ENCODE data around the gene NCSTN. TPM values are rescaled to one million over a fixed set of nuclear protein-coding genes. Genes with fewer than 3 reads are reported as not detected.
"Not testable (repeated sequence)": the region's sequence is repeated elsewhere in the genome, so short reads cannot be mapped to it uniquely, and the experiment has no call there.

NCSTN gene
- total RNA-seq, 1 donor from 2014 or later = 73.3 TPM

DNA sequence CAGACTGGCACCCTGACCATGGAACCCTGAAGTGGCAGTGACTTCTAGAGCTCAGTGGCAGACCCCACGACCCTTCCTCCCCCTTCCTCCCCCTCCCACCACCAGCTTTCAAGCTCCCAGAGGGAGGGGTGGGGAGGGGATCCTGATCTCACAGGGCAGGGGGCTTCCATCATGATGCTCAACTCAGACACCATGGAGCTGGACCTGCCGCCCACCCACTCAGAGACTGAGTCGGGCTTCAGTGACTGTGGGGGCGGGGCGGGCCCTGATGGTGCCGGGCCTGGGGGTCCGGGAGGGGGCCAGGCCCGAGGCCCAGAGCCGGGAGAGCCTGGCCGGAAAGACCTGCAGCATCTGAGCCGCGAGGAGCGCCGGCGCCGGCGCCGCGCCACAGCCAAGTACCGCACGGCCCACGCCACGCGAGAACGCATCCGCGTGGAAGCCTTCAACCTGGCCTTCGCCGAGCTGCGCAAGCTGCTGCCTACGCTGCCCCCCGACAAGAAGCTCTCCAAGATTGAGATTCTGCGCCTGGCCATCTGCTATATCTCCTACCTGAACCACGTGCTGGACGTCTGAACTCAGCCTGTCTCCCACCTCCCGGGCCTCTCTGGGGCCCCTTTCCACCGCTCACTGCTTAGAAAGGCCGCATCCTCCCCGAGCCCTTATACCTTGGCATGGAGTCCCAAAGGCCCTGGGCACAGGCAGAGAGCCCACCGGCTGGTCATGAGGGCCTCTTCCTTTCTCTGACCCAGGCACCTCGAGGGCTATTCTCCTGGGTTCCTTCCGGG, 27.6 kb downstream of the NCSTN start:
- DNase-seq (ENCODE audit: low read depth, low spot score) = no peak

DNA sequence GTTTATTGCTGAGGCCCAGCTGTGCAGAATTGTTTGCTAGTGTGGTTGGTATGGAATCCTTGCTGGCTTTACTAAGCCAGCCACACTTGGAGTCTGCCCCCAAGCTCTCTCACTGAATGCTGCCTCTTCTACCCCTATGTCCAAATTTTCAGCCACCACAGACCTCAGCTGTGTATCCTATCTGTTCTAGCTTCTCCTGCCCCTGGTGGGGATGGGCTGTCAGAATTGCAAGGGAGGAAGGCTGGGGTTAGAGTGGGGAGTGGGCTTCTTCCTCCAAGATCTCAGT, 28.1 kb downstream of the NCSTN start:
- no peak for DNase-seq (ENCODE audit: low read depth, low spot score)

DNA sequence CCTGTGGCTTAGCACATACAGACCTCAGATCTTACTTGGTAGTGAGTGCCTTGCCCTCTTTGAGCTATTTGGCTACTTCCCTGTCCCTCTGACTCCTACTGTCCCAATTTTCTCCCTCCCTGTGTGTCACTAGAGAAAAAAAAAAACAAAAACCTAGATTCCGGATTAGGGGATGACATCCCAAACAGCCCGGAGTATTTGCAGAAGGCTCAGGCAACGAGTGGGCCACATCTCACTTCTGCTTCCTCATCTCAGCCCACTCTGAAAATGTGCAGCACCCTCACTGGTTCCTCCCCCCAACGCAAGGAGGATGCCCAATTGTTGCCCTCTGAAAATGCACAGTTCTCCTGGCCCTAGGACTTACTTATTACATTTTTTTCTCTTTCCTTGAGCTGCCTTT, 28.6 kb downstream of the NCSTN start:
- no peak for DNase-seq (ENCODE audit: low read depth, low spot score)

DNA sequence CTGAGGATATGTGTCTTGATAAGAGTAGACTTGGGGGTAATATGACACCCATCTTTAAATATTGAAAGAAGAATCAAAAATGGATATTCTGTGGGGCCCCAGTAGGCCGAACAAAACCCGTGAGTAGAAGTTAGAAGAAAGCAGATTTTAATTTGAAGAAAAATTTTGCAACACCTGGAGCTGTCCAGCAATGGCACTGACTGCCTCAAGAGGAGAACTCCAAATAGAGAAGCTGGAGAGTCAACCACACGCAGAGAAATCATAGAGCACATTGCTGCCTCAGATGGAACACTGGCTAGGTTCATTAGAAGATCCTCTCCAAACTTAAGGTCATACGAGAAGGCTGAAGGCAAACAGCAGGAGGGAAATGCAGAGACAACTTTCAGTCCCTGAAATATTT, 30.5 kb downstream of the NCSTN start:
- DNase-seq (ENCODE audit: low read depth, low spot score) = no peak

DNA sequence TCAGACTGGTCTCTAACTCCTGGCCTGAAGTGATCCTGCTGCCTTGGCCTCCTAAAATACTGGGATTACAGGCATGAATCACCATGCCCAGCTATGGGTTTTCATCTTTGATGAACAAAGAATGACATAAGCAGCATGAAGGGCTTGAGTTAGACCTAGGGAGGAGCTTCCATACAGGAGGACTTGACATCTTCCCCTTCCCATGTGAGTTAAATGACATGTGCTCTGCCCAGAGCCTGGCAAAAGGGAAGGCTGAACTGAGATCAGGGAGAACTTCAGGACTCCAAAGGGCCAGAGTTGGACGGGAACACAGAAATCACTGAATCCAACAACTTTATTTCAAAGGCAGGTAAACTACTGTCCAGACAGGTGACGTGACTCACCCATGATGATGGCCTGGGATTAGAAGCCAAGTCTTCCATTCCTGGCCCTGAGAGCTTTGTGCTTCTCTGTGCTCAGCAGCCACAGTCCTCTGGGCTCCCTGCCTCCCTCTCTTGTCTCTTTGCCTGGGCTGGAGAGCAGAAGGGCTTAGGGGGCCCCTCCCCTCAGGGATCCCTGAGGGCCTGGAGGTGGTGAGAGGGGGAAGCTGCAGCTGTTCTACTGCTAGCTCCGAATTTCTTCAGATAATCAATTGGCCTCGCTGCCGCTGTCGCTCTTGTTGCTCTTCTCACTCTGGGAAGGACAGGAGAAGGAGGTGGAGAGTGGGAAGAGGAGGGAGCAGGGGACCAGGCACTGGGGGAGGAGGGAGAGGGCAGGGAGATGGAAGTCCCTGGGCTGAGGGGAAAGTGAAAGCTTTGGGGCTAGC, 31.3 kb downstream of the NCSTN start:
- no peak for DNase-seq (ENCODE audit: low read depth, low spot score)

DNA sequence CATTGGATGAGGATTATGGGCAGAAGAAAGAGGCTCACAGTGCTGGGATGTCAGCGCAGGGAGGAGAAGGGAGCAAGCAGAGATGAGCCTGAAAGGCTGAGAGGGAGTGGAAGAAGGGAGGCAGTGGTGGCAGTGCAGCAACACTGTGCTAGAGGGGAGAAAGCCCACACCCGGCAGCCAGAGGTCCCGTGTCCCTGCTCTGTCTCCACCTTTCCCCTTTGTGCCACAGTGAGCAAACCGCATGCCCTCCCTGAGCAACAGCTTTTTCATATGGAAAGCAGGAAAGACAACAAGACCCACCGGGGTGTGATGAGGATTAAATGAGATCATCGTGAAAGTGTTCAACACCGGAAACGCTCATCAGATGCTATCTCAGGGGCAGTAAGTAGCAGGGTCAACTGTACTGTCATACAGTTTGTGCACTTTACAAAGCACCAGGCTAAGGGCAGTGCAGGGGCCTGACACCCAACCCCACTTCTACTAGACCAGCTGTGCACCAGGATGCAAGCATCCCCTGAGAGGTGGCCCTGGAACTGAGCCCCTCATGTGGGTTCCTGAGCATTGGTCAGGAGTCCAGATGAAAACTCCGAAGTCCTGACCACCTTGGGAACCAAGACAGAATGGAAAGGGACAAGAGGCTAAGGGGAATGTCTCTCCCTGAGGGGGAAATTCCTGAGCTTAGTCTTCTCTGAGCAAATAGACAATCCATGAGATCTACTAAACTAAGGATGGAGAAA, 32.8 kb downstream of the NCSTN start:
- DNase-seq (ENCODE audit: low read depth, low spot score) = no peak

DNA sequence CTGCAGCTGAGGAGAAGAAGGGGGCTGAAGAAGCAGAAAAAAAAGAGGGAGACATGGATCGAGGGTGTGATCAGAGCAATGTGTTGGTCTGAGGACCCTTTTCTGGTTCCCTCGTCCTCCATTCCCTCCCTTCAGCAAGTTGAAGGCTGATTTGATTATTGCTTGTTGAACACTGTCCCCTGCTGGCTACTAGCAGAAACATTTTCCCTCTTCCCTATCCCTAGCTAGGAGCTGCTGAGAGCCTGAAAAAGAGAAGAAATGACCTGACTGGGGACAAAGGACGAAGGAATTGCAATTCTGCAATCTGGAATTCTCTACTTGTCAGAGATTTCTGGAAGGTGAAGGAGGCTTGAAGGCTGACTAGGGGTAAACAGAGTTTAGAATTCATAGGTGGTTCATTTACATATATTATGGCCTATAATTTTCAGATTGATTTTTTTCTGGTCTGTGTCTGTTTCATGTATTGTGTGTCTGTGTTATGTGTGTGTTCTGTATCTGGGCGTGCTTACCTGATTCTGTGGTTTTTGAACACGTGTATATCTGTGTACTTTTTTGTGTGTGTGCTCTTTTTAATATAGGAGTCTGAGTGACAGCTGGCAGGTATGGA, 33.4 kb downstream of the NCSTN start:
- DNase-seq (ENCODE audit: low read depth, low spot score) = peak; percentile 24

DNA sequence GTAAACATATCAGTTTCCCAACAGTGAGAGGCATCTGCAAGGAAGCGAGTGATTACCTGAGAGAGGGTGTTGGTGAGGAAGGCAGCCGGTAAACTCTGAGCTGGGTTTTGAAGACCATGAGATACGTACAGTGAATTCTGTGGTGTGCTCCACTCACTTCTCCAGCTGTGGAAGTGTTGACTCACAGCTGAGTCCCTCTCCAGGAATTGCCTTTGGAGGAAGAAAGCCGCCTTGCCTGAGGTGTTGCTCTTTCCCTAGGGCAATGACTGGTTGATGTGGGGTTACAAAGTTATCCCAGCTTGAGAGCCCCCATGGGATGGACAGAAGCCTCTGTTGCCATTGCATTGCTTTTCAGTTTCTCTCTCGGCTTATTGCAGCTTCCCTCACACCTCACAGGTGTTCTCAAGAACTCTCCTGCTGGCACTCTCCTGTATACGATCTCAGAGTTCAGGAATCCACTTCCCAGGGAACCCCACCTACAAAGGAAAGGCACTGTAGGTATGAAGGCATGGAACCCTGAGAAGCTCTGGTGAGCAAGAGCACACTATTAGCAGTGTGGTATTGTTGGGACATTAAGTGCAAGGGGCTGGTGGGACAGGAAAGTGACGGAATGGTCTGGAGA, 34.5 kb downstream of the NCSTN start:
- no peak for DNase-seq (ENCODE audit: low read depth, low spot score)

DNA sequence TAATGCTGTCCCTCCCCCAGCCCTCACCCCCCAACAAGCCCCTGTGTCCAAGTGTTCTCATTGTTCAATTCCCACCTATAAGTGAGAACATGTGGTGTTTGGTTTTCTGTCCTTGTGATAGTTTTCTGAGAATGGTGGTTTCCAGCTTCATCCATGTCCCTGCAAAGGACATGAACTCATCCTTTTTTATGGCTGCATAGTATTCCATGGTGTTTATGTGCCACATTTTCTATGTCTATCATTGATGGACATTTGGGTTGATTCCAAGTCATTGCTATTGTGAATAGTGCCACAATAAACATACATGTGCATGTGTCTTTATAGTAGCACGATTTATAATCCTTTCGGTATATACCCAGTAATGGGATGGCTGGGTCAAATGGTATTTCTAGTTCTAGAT, 41.6 kb downstream of the NCSTN start:
- not testable (repeated sequence) for DNase-seq (ENCODE audit: low read depth, low spot score)

DNA sequence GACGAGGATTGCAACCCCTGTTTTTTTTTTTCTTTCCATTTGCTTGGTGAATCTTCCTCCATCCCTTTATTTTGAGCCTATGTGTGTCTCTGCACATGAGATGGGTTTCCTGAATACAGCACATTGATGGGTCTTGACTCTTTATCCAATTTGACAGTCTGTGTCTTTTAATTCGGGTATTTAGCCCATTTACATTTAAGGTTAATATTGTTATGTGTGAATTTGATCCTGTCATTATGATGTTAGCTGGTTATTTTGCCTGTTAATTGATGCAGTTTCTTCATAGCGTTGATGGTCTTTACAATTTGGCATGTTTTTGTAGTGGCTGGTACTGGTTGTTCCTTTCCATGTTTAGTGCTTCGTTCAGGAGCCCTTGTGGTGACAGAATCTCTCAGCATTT, 45.2 kb downstream of the NCSTN start:
- DNase-seq (ENCODE audit: low read depth, low spot score) = not testable (repeated sequence)

DNA sequence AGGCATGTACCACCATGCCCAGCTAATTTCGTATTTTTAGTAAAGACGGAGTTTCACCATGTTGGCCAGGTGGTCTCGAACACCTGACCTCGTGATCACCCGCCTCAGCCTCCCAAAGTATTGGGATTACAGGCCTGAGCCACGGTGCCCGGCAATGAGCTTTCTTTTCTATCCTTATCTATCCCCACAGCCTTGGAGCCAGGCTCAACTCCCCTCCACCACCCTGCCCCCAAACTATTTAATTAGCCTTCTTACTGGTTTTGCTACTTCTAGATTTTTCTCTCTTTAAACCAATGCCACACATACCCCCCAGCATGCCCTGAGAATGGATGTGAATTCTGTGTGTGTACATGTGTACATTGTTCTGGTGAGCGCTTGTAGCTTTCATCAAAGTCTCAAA, 51.5 kb downstream of the NCSTN start:
- DNase-seq (ENCODE audit: low read depth, low spot score) = no peak

DNA sequence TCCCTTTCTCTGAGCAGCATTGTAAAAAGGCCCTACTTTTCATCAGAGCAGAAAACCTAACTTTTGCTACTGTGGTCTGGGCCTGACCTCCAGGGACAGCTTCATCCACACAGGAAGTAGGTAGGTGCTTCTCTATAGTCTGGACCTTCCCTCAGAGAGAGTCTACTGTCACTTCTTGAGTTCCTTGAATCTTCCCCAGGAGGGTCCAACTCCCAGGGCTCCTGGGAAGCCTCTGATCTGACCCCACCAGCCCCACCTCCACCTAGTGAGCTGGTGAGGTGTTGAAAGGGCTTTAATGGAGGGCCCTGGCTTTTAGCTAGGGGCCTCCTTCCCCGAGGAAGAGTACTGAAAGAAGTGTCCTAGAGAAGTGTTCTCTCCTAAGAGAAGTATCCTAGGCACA, 54.5 kb downstream of the NCSTN start:
- no peak for DNase-seq (ENCODE audit: low read depth, low spot score)

DNA sequence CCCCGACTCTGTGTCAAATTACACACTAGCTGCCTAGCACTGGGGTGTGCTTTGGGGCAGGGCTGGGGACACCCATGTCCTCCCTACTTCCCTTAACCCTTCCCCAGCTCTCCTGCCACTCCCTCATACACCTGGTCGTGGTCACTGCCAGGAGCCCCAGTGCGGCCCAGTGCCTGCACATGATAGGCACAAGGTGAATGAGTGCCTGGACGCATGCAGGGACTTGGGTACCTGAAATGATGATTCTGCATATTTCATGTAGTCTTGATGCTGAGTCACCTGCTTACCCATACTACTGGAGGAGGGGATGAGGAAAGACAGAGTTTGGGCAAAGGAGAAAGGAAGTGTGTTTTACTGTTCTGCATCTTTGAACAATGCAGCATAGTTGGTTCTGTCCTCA, 55.6 kb downstream of the NCSTN start:
- DNase-seq (ENCODE audit: low read depth, low spot score) = no peak

DNA sequence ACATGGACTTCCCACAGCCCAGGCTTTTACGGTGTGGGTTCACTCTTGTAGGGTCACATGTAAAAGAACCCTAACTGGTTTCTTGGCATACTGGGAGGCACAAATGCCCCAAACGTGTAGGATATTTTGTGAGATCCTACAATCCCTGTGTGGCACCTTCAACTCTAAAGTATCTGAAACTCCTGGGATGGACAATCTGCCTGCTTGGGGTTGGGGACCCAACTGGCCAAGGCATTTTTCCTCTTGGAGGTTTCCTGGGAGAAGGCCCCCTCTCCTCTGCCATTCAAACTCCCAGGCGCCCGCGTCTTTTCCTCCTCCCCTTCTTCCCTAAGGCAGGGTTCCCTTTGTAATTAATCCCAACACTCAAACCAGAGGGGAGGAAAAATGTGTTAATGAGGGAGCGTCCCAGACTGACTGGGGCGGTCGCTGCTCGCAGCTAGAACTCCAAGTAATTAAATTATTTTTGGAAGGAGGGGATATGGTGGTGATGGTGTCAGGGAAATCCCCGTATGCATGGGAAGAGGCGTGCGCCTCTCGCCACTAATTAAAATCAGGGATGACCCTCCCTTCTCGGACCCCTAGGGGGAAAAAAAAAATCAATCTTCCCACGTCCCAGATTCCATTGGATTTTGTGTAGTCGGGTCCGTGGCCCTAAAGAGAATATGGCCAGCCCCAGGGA, 56.5 kb downstream of the NCSTN start:
- DNase-seq (ENCODE audit: low read depth, low spot score) = no peak

DNA sequence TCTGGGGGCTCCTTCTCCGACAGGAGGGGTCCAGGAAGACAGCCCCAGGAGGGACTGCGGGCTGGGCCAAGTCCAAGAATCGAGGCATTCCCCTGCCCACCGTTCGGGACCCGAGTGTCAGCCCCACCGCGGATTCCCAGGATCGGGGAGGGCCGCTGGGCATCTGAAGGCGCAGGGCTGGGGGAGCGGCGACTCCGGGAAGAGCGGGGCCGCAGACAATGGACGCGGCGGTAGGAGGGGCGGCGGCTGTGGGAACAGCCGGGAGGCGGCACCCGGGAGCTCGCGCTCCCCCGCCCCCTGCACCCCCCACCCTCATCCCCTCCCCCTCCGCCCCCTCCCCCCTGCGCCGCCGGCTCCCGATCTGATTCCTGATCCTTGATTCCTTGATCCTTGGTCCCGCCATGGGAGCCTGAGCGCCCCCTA, 57.1 kb downstream of the NCSTN start, which contains the start of gene VANGL2:
VANGL2 (plus strand) TSS at position 342 of the 423 bp plus-strand sequence. CDS start 15,274 bp downstream, outside the sequence.
- DNase-seq (ENCODE audit: low read depth, low spot score) = no peak

DNA sequence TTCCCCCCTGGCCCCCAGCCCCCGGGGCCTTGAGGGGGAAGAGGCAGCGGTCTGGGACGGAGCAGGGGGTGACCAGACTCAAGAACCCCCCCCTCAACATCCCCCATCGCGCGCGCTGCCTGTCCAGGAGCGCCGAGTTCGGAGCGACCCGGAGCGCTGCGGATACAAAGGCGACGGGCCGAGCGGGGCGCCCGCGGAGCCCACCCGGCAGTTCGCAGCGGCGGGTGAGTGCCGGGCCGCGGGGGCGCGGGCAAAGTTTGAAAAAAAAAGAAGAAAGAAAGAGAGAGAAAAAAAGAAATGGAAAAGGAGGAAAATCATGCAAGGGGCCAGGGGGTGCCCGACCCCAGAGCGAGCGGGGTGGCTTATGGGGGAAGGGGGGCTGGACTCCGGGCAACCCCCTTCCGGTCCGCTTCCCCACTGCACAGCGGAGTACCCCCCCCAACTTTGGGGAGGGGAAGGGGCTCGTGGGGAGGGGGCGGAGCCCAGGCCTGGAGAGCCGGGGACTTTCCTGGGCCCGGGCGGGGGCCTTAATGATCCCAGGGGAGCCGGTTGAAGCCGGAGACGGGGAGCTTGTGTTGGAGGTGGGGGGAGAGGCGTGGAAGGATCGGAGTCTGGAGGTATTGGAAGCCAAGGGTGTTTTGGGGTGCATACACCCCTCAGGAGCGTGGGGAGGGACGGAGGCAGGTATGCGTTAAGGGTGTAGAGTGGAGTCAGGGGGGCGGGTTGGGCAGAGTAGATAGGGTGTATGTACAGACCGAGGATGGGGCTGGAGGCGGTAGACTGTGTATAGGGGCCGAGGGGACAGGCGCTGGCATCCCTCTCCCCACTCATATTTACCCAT, 57.7 kb downstream of the NCSTN start:
- no peak for DNase-seq (ENCODE audit: low read depth, low spot score)

DNA sequence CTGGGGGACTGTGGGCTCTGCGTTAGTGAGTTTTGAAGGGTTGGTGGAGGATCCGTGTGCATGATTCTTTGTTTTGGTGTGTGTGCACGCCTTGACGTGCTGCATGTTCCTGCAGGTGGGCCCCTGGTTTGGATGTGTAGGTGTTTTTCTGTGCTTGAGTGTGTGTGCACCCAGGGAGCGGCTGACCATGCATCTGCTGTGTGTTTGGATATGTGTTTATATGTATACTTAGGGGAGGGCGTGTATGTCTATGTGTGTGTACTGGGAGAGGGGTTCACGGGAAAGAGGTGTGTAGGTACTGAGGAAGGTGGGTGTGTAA, 58.3 kb downstream of the NCSTN start:
- no peak for DNase-seq (ENCODE audit: low read depth, low spot score)

DNA sequence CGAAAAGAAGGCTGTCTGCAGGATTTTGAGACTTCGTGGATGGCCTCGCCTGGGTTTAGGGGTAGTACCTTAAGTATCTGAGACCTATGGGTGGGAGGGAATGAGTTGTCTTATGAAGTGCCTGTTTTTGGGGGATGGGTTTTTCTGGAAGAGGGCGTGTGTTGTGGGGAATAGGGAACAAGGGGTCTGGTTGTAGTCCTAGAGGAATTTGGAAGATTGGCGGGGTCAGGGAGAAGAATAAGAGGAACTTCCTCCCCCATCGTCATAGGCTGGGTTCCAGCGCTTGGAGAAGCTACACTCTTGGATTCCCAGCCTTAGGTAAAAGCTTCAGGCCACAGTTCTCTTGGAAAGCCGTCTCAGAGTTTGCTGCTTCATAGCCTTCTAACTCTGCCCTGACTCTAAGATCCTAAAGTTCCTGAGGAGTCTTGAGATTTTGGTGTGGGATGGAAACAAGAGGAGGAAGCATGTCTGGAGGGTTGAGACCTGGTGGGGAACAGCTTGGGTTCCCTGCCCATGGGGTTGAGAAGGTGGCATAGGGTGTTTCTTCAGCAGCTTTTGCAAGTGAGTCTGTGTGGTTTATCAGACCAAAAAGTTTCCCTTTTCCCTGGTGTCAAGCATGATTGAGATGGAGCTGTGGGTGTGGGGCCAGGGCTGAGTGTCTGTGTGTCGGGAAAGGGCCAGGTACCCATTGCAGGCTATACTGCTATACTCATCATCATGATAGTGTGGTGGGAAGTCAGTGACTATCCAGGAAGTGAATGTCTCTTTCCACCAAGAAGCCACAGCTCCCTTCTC, 59.0 kb downstream of the NCSTN start:
- no peak for DNase-seq (ENCODE audit: low read depth, low spot score)

DNA sequence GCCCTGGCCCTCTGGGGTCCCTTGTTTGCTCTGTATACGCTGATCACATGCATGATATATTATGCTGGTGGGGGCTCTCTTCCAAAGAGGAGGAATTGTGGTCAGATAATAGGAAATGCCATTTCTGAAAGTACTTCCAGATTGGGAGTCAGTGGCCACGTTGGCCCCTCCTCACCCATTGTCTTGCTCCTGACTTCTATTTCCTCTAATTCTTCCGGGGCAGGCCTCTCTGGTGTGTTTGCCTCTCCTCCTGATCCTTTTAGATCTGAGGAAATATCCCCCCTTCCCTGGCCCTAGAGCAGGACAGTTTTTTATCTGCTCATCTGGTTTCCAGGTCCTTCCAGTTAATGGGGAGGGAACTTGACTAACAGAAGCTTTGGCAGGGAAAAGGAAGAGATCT, 60.1 kb downstream of the NCSTN start:
- DNase-seq (ENCODE audit: low read depth, low spot score) = peak; percentile 40

Data from pulmonary artery endothelial cell (primary cell).